C4-2B (cell line): ENCODE measurements around the gene PHETA1.

Experiments
- H3K27ac ChIP-seq: fragments of 450-650 bp; 2 replicates; pipeline ENCODE4 v1.5.1; 2017
- CTCF ChIP-seq: fragments of 450-650 bp; conservative IDR thresholded peaks from 2 replicates; pipeline ENCODE4 v1.5.1; 2017; ENCODE audit warnings: mild to moderate bottlenecking
- ZFX ChIP-seq: fragments of 450-650 bp; IDR thresholded peaks from 2 replicates; pipeline ENCODE4 v1.6.1; 2017

PHETA1 gene

GRCh38 chr12:111412830-111413441, 44.0 kb upstream of the PHETA1 start:
- TF ChIP-seq ZFX (no peak), CTCF (no peak)
- H3K27ac ChIP-seq = no peak overlapping the region

- no peak overlapping the region for H3K27ac ChIP-seq
- TF ChIP-seq CTCF (no peak), ZFX (no peak)
Measured at GRCh38 chr12:111412007-111412829, 43.3 kb upstream of the PHETA1 start.

GRCh38 chr12:111411185-111411764, 42.4 kb upstream of the PHETA1 start:
- TF ChIP-seq ZFX (no peak), CTCF (no peak)
- H3K27ac ChIP-seq = no peak overlapping the region

- TF ChIP-seq CTCF (no peak), ZFX (no peak)
- no peak overlapping the region for H3K27ac ChIP-seq
Measured at GRCh38 chr12:111410431-111411184, 41.7 kb upstream of the PHETA1 start.

- no peak for TF ChIP-seq ZFX
- TF ChIP-seq CTCF = no peak
- no peak overlapping the region for H3K27ac ChIP-seq
Measured at GRCh38 chr12:111409780-111410430, 41.0 kb upstream of the PHETA1 start.

GRCh38 chr12:111409403-111409779, 40.5 kb upstream of the PHETA1 start:
- TF ChIP-seq CTCF (no peak), ZFX (no peak)
- H3K27ac ChIP-seq = no peak overlapping the region
